C4-2B (cell line): ENCODE results near the gene KIF2B.

ENCODE experiments used
- CTCF ChIP-seq: fragments of 450-650 bp; conservative IDR thresholded peaks from 2 replicates; pipeline ENCODE4 v1.5.1; 2017; ENCODE audit warnings: mild to moderate bottlenecking
- ZFX ChIP-seq: fragments of 450-650 bp; IDR thresholded peaks from 2 replicates; pipeline ENCODE4 v1.6.1; 2017

GRCh38 chr17:53818929-53819328, 3.8 kb upstream of the KIF2B start:
- TF ChIP-seq CTCF (no peak), ZFX (no peak)
